H1 (cell line): ENCODE results near the gene CRX. TPM values are rescaled to one million over a fixed set of nuclear protein-coding genes. Genes with fewer than 3 reads are reported as not detected.

Experiments used
- CTCF ChIA-PET: fragments of 300-600 bp; sonication (Branson Sonifier 250); formaldehyde crosslinking; loops from one replicate; lab custom pipeline; 2021; ENCODE audit not compliant: partially characterized antibody; lab: Charles Lee
- POLR2A ChIA-PET: fragments of 300-600 bp; sonication (Branson Sonifier 250); formaldehyde crosslinking; loops from one replicate; lab custom pipeline; 2021; ENCODE audit warnings: inconsistent platforms; ENCODE audit not compliant: partially characterized antibody; lab: Charles Lee
- DNase-seq, 2 experiments: peaks; one replicate each; pipeline versions ENCODE4 v3.0.0 to v3.0.0-alpha.2; 2010 to 2022; ENCODE audit warnings: low spot score in 2 of 2, low read depth in 1 of 2, mixed read lengths in 1 of 2
- FAIRE-seq: peaks from 2 replicates; lab custom pipeline; 2011; peaks lifted over from hg19 to GRCh38; lab: Jason Lieb, UNC
- H2AFZ ChIP-seq: 2 replicates; pipeline ENCODE4 v1.8.1; 2012; ENCODE audit warnings: low read length, inconsistent platforms
- H2AK5ac ChIP-seq: 2 replicates; pipeline ENCODE4 v1.6.1; 2013; ENCODE audit warnings: low read depth, low read length
- H2BK120ac ChIP-seq: replicated peaks from 2 replicates; pipeline ENCODE3; 2013; ENCODE audit warnings: low read depth, low read length, inconsistent platforms
- H2BK12ac ChIP-seq: 2 replicates; pipeline ENCODE4 v1.6.1; 2013; ENCODE audit warnings: low read depth, low read length
- H2BK15ac ChIP-seq: 2 replicates; pipeline ENCODE4 v1.6.1; 2013; ENCODE audit warnings: low read length
- H2BK20ac ChIP-seq: 2 replicates; pipeline ENCODE4 v1.6.1; 2013; ENCODE audit warnings: low read length
- H2BK5ac ChIP-seq: 2 replicates; pipeline ENCODE4 v1.6.1; 2013; ENCODE audit warnings: low read depth, low read length
- H3K14ac ChIP-seq: 2 replicates; pipeline ENCODE4 v1.6.1; 2013; ENCODE audit warnings: inconsistent platforms; ENCODE audit not compliant: insufficient read length
- H3K18ac ChIP-seq: 2 replicates; pipeline ENCODE4 v1.6.1; 2013; ENCODE audit warnings: low read length; ENCODE audit errors: extremely low read depth
- H3K23ac ChIP-seq: 2 replicates; pipeline ENCODE4 v1.6.1; 2013; ENCODE audit warnings: inconsistent platforms; ENCODE audit not compliant: insufficient read length
- H3K23me2 ChIP-seq: 2 replicates; pipeline ENCODE4 v1.6.1; 2013; ENCODE audit warnings: low read depth, low read length
- H3K27ac ChIP-seq: 2 replicates; pipeline ENCODE4 v1.6.1; 2011; ENCODE audit warnings: low read depth, low read length, inconsistent platforms
- H3K27me3 ChIP-seq, 4 experiments: replicated peaks in 1 of 4; 1 replicate in 1 of 4; 2 replicates in 3 of 4; pipeline versions ENCODE4 v1.6.1 to v1.8.1; 2011 to 2013; ENCODE audit warnings: low read length in 3 of 4, mild to moderate bottlenecking in 3 of 4, inconsistent platforms in 2 of 4, mixed read lengths in 2 of 4, moderate library complexity in 1 of 4; ENCODE audit not compliant: control insufficient read depth in 3 of 4, insufficient read depth in 3 of 4; ENCODE audit errors: extremely low read depth in 1 of 4
- H3K36me3 ChIP-seq, 4 experiments: 2 replicates each; pipeline versions ENCODE4 v1.6.1 to v1.8.1; 2011 to 2013; ENCODE audit warnings: mild to moderate bottlenecking in 4 of 4, low read length in 3 of 4, moderate library complexity in 2 of 4, control low read depth in 1 of 4, inconsistent platforms in 1 of 4; ENCODE audit not compliant: insufficient read depth in 4 of 4, control insufficient read depth in 2 of 4
- H3K4ac ChIP-seq: replicated peaks from 2 replicates; pipeline ENCODE3; 2013; ENCODE audit warnings: low read length, low read depth, mixed read lengths, inconsistent platforms; ENCODE audit not compliant: insufficient read length
- H3K4me1 ChIP-seq, 4 experiments: replicated peaks in 1 of 4; 1 replicate in 1 of 4; 2 replicates in 3 of 4; pipeline versions ENCODE4 v1.6.1 to v1.8.1; 2011 to 2013; ENCODE audit warnings: low read length in 3 of 4, inconsistent platforms in 2 of 4, mixed read lengths in 1 of 4; ENCODE audit not compliant: insufficient read depth in 4 of 4, control insufficient read depth in 3 of 4
- H3K4me2 ChIP-seq, 2 experiments: 2 replicates each; pipeline versions ENCODE4 v1.6.1 to v1.8.1; 2011 to 2013; ENCODE audit warnings: low read depth in 2 of 2, low read length in 2 of 2, control low read depth in 1 of 2, inconsistent platforms in 1 of 2, mild to moderate bottlenecking in 1 of 2; ENCODE audit not compliant: insufficient read depth in 1 of 2
- H3K4me3 ChIP-seq, 4 experiments: fragments of 200-600, 300-600 bp in 1 of 4; sonication (generic), shearing (Covaris generic), sonication (Bioruptor Twin) in 1 of 4; 2 replicates each; pipeline versions ENCODE4 v1.5.1 to v1.8.1; 2011 to 2016; ENCODE audit warnings: low read length in 4 of 4, low read depth in 3 of 4, control low read depth in 2 of 4, inconsistent platforms in 2 of 4, mild to moderate bottlenecking in 2 of 4, mixed read lengths in 1 of 4, moderate library complexity in 1 of 4; ENCODE audit not compliant: insufficient read depth in 2 of 4; ENCODE audit errors: extremely low read depth in 1 of 4
- H3K56ac ChIP-seq: replicated peaks from 2 replicates; pipeline ENCODE3; 2013; ENCODE audit warnings: low read depth, mild to moderate bottlenecking, mixed read lengths, low read length, inconsistent platforms; ENCODE audit not compliant: insufficient read length
- H3K79me1 ChIP-seq: 2 replicates; pipeline ENCODE4 v1.6.1; 2013; ENCODE audit warnings: low read depth, low read length, control low read depth
- H3K79me2 ChIP-seq, 2 experiments: 2 replicates each; pipeline versions ENCODE4 v1.6.1 to v1.8.1; 2012 to 2013; ENCODE audit warnings: low read length in 2 of 2, mild to moderate bottlenecking in 2 of 2, inconsistent platforms in 1 of 2; ENCODE audit not compliant: insufficient read depth in 2 of 2, control insufficient read depth in 1 of 2
- H3K9ac ChIP-seq, 4 experiments: replicated peaks in 1 of 4; 1 replicate in 1 of 4; 2 replicates in 3 of 4; pipeline versions ENCODE4 v1.6.1 to v1.8.1; 2011 to 2013; ENCODE audit warnings: low read depth in 3 of 4, low read length in 3 of 4, control low read depth in 2 of 4, mild to moderate bottlenecking in 2 of 4, moderate library complexity in 2 of 4, inconsistent platforms in 1 of 4; ENCODE audit errors: extremely low read depth in 1 of 4
- H3K9me3 ChIP-seq, 2 experiments: 2 replicates each; pipeline versions ENCODE4 v1.6.1 to v1.8.1; 2012 to 2013; ENCODE audit warnings: mild to moderate bottlenecking in 2 of 2, moderate library complexity in 2 of 2, control low read depth in 1 of 2, inconsistent platforms in 1 of 2, low read depth in 1 of 2, low read length in 1 of 2, mixed read lengths in 1 of 2; ENCODE audit not compliant: insufficient read depth in 2 of 2
- H4K20me1 ChIP-seq, 2 experiments: replicated peaks in 1 of 2; 2 replicates each; pipeline versions ENCODE3 to v1.8.1; 2011 to 2013; ENCODE audit warnings: inconsistent platforms in 2 of 2, low read length in 2 of 2, mild to moderate bottlenecking in 1 of 2; ENCODE audit not compliant: insufficient read depth in 2 of 2, control insufficient read depth in 1 of 2
- H4K5ac ChIP-seq: 2 replicates; pipeline ENCODE4 v1.6.1; 2013; ENCODE audit warnings: low read length, low read depth, mixed read lengths, inconsistent platforms; ENCODE audit not compliant: insufficient read length
- H4K8ac ChIP-seq: 2 replicates; pipeline ENCODE4 v1.8.0; 2013; ENCODE audit warnings: mild to moderate bottlenecking, moderate library complexity, low read length, inconsistent platforms; ENCODE audit not compliant: insufficient read depth; ENCODE audit errors: extremely low read depth
- H4K91ac ChIP-seq: replicated peaks from 2 replicates; pipeline ENCODE3; 2013; ENCODE audit warnings: low read length, mixed read lengths, inconsistent platforms; ENCODE audit not compliant: insufficient read length
- CTCF ChIP-seq, 3 experiments: IDR thresholded peaks; 1 replicate in 2 of 3; 2 replicates in 1 of 3; pipeline versions ENCODE4 v1.5.1 to v1.6.1; 2011; ENCODE audit warnings: low read length in 3 of 3, mild to moderate bottlenecking in 3 of 3, inconsistent platforms in 2 of 3, low read depth in 1 of 3, moderate library complexity in 1 of 3; ENCODE audit not compliant: insufficient read depth in 1 of 3; ENCODE audit errors: control extremely low read depth in 1 of 3
- GTF2F1 ChIP-seq: IDR thresholded peaks from 2 replicates; pipeline ENCODE4 v1.6.1; 2012; ENCODE audit warnings: low read depth, low read length, improper control_type of control experiment, borderline replicate concordance
- JUND ChIP-seq: IDR thresholded peaks from 2 replicates; pipeline ENCODE4 v1.6.1; 2011; ENCODE audit warnings: mild to moderate bottlenecking, improper control_type of control experiment, low read length
- MAX ChIP-seq: IDR thresholded peaks from 2 replicates; pipeline ENCODE4 v1.6.1; 2012; ENCODE audit warnings: inconsistent platforms
- POLR2A ChIP-seq, 2 experiments: IDR thresholded peaks; 1 replicate in 1 of 2; 2 replicates in 1 of 2; pipeline ENCODE4 v1.6.1; 2011; ENCODE audit warnings: low read depth in 2 of 2, low read length in 2 of 2, mild to moderate bottlenecking in 2 of 2; ENCODE audit errors: control extremely low read depth in 1 of 2
- POLR2AphosphoS5 ChIP-seq: IDR thresholded peaks from 2 replicates; pipeline ENCODE4 v1.6.1; 2011; ENCODE audit warnings: low read depth, low read length
- RAD21 ChIP-seq, 2 experiments: IDR thresholded peaks in 1 of 2; conservative IDR thresholded peaks in 1 of 2; 2 replicates each; pipeline ENCODE4 v1.6.1; 2011; ENCODE audit warnings: low read depth in 2 of 2, low read length in 2 of 2, improper control_type of control experiment in 1 of 2, inconsistent platforms in 1 of 2, mild to moderate bottlenecking in 1 of 2, moderate library complexity in 1 of 2
- SIN3A ChIP-seq, 2 experiments: IDR thresholded peaks in 1 of 2; conservative IDR thresholded peaks in 1 of 2; 2 replicates each; pipeline ENCODE4 v1.6.1; 2011 to 2012; ENCODE audit warnings: low read length in 2 of 2, improper control_type of control experiment in 1 of 2, low read depth in 1 of 2, mild to moderate bottlenecking in 1 of 2
- YY1 ChIP-seq: IDR thresholded peaks from 2 replicates; pipeline ENCODE4 v1.6.1; 2011; ENCODE audit warnings: low read depth, mild to moderate bottlenecking, low read length
- WGBS, 2 experiments: shearing (Covaris generic) in 1 of 2; methylation state at CpG; one replicate each; pipeline versions ENCODE4 v1.1.6 to v1.1.7; 2013 to 2015; ENCODE audit warnings: low lambda C conversion rate in 2 of 2, mixed read lengths in 2 of 2, inconsistent platforms in 1 of 2, low coverage in 1 of 2, missing lambda C conversion rate in 1 of 2; ENCODE audit not compliant: insufficient replicate concordance in 2 of 2, insufficient coverage in 1 of 2, insufficient read length in 1 of 2; ENCODE audit errors: extremely low coverage in 1 of 2, missing lambda C conversion rate in 1 of 2; 5-methylcytosine and 5-hydroxymethylcytosine counted together
- polyA plus RNA-seq, 7 experiments: library from polyadenylated mRNA; depleted of rRNA in 3 of 7; stranded (reverse) in 5 of 7; unstranded in 2 of 7; fragments of >200 nt in 5 of 7; fragments of 200-250 nt in 2 of 7; gene quantifications; 1 replicate in 5 of 7; 2 replicates in 1 of 7; 4 replicates in 1 of 7; pipeline versions ENCODE4 v1.2.1 to v1.2.3, GENCODE V29; 2011 to 2013; ENCODE audit warnings: missing spikeins in 2 of 7, mixed read lengths in 2 of 7
- total RNA-seq: library from RNA; stranded (reverse); fragmentation: NEBNext Ultra II Directional; extraction: Animal tissue kit (Norgen Biotek cat#: 25700); gene quantifications from 2 replicates; pipeline ENCODE4 v1.2.1, GENCODE V29; 2021

The CRX gene
- total and polyA plus RNA-seq, 2 of the 8 experiments (the other 6 are each of a cell fraction or from before 2014, with no cell fraction given): 0.08 TPM; not detected in 1

- no peak for FAIRE-seq
- no peak overlapping the region; the same call in 1 of the 2 replicates for H4K8ac ChIP-seq
- 23% methylated on average over 10 of the region's 10 CpGs; no CpG with 5 or more reads in 1 of the 2 experiments for WGBS, 2 experiments
- H4K91ac ChIP-seq: no peak overlapping the region
- no peaks in the 10 kb centered on the region for H3K79me2 ChIP-seq
- no peaks in the 10 kb centered on the region for H3K23me2 ChIP-seq
- no peak overlapping the region for H3K27ac ChIP-seq
- no peak overlapping the region for H2BK120ac ChIP-seq
- H3K4me3 ChIP-seq: peak overlapping the region in 1 of 4 experiments; percentile 22; a peak in 1 of 8 replicates
- H3K9me3 ChIP-seq: no peaks in the 10 kb centered on the region
- peaks cover 2 to 7% (median 4%) of the 10 kb centered on the region in 4 experiments; a peak in 5 of 8 replicates for H3K36me3 ChIP-seq
- 0 out of 2 replicates have a peak overlapping the region, but pooled peaks have one; percentile 17 for H2BK12ac ChIP-seq
- 0 out of 2 replicates have a peak overlapping the region, but pooled peaks have one; percentile 5 for H2BK15ac ChIP-seq
- H3K79me1 ChIP-seq: no peaks in the 10 kb centered on the region
- H3K14ac ChIP-seq: no peak overlapping the region
- H3K56ac ChIP-seq: no peak overlapping the region
- peaks cover 0 to under 1% of the 10 kb centered on the region in 2 experiments for H4K20me1 ChIP-seq
- peak; percentile 94 to 100 for DNase-seq
- H2BK5ac ChIP-seq: no peak overlapping the region
- no peak overlapping the region for H2AK5ac ChIP-seq
- no peak overlapping the region for H3K18ac ChIP-seq
- CTCF ChIA-PET: interaction anchor here (0.6 to 7.7 kb wide), 21 partner anchors 9 to 456 kb away, joined by 3 to 150 read pairs (median 5); partner anchors contain the start of genes EHD2 and NOP53
- H2AFZ ChIP-seq: no peak overlapping the region
- H3K9ac ChIP-seq: no peak overlapping the region
- H2BK20ac ChIP-seq: no peak overlapping the region
- H3K23ac ChIP-seq: no peak overlapping the region
- H3K4ac ChIP-seq: no peak overlapping the region
- H3K4me2 ChIP-seq: peak overlapping the region in 1 of 2 experiments; percentile 54; a peak in 1 of 4 replicates
- H3K27me3 ChIP-seq: no peaks in the 10 kb centered on the region
- POLR2A ChIA-PET: interaction anchor here (1.0 to 5.1 kb wide), 5 partner anchors 12 to 59 kb away, joined by 5 to 27 read pairs (median 5); partner anchors contain the start of gene SELENOW
- no peak overlapping the region for H4K5ac ChIP-seq
- no peaks in the 10 kb centered on the region; a peak in 3 of 7 replicates for H3K4me1 ChIP-seq
- TF ChIP-seq POLR2AphosphoS5 (0 out of 2 replicates have a peak, but pooled peaks have one; percentile 17), SIN3A (conservative IDR thresholded peaks at IDR 0.05 in 1 of 2, IDR thresholded peaks at IDR 0.05 in 1 of 2; ENCODE audit: low read depth in 1 of 2, low read length in 2 of 2) (0 out of 4 replicates have a peak, but pooled peaks of 1 of the 2 experiments have one; percentile 47), POLR2A (IDR thresholded peaks at IDR 0.05; ENCODE audit: control extremely low read depth in 1 of 2, low read depth in 2 of 2, low read length in 2 of 2) (0 out of 3 replicates have a peak, but pooled peaks of 1 of the 2 experiments have one; percentile 26), CTCF (IDR thresholded peaks at IDR 0.05; ENCODE audit: control extremely low read depth in 1 of 3, insufficient read depth in 1 of 3, low read depth in 1 of 3, low read length in 3 of 3) (peak; percentile 94 to 97 (median 95)), YY1 (0 out of 2 replicates have a peak, but pooled peaks have one; percentile 53), MAX (peak; percentile 45), GTF2F1 (no peak), RAD21 (IDR thresholded peaks at IDR 0.05 in 1 of 2, conservative IDR thresholded peaks at IDR 0.05 in 1 of 2; ENCODE audit: low read depth in 2 of 2, low read length in 2 of 2) (peak; percentile 58 to 74), JUND (0 out of 2 replicates have a peak, but pooled peaks have one; percentile 46)
These were observed 31.3 kb upstream of the CRX start for GRCh38 chr19:47790398-47790814.
